Airway epithelial cell (primary cell): Measurements from ENCODE around the gene TAAR9. TPM values are rescaled to one million over a fixed set of nuclear protein-coding genes. Genes with fewer than 3 reads are reported as not detected.

Experiments used
- total RNA-seq: library from RNA; depleted of rRNA; stranded (reverse); fragments of >200 nt; gene quantifications from 2 replicates; pipeline ENCODE4 v1.2.3, GENCODE V29; 2015

Gene TAAR9, protein sequence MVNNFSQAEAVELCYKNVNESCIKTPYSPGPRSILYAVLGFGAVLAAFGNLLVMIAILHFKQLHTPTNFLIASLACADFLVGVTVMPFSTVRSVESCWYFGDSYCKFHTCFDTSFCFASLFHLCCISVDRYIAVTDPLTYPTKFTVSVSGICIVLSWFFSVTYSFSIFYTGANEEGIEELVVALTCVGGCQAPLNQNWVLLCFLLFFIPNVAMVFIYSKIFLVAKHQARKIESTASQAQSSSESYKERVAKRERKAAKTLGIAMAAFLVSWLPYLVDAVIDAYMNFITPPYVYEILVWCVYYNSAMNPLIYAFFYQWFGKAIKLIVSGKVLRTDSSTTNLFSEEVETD
- not detected in 2 replicates for total RNA-seq

DNA sequence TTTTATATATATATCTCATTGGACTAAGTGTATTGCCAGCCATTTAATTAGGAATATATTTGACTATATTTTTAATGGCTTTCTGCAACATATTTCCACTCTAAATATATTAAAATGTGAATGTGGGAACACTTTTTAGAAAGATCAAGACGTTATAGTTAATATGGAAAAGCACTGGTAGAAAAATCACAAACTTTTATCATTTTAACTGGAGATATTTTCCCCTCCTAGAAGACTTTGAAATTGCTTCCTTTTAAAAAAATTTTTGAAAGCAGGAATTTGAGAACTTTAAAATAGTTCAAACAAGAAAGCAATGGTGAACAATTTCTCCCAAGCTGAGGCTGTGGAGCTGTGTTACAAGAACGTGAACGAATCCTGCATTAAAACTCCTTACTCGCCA, at the start of gene TAAR9:
TAAR9 (plus strand) TSS at position 301 of the 400 bp plus-strand sequence; CDS start at position 314, 13 bp downstream.

DNA sequence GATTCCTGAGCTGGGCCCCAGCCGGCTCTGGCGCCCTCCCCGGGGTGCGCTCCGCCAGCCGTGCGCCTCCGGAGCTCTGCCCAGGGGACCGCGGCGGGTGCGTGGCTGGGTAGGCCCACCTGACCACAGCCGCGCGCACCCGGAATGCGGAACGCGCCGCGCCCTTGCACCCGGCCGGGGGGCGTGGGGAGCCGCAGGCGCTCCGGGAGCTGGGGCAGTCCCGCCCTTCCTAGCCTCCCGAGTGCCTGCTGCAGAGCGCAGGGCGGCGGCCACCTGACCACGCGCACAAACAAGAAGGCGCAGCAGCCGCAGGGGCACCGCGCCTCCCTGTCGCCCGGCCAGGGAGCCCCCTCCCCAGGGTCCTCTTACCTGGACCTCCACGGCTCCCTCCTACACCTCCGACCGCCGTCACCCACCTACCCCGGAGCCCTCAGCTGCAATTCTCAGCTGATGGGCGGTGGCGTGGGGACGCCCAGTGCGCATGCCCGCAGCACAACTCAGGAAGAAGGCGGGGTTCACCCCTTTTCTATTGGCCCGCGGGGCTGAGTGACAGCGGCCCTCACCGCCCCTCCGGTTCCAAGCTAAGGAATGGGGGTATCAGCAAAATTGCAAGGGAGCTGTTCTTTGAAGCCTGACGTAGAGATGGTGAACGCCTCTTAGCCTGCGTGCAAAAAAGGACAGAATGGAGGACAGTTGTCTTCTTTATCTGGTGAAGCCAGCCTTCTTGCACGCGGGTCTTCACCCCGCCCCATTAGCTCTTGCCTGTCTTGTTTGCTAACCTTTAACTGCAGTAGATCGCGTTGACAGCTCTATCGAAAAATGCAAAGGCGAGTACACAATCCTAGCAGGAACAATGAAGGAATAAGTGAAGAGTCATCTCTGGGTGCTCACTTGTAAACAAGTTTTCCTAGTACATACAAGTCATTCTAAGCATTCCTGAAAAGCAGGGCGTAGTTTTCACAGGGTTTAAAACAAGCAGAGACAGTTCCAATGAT, 25.1 kb upstream of the TAAR9 start, which contains the start of gene STX7:
STX7 (minus strand) TSS at position 479 of the 995 bp plus-strand sequence. CDS start 9,586 bp downstream, outside the sequence.

DNA sequence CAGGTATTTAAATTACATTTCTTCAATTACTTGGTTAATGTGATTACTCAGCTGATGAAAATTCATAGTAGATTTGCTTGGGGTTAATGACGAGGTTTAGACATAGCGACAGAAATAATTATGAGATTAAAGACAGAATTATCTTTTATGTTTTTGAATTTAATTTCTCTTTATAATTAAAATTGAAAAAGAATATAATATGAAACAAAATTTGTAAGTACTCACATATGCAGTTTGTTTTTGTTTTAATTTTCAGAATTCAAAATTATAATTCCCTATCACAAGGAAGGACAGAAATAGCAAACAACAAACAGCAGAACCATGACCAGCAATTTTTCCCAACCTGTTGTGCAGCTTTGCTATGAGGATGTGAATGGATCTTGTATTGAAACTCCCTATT, 14.3 kb downstream of the TAAR9 start, which contains the start of gene TAAR8:
TAAR8 (plus strand) TSS at position 301 of the 400 bp plus-strand sequence; CDS start at position 322, 21 bp downstream.

GRCh38 chr6:132570221-132570777, 32.2 kb downstream of the TAAR9 start, which contains the start of gene TAAR6:
Gene TAAR6 (plus strand): TSS chr6:132570322. CDS start chr6:132570322, 0 bp downstream.

Other genes with a start within 250 kb of the TAAR9 start
- 0.88 and 1.6 TPM in 2 replicates for gene MOXD1, start 136.8 kb upstream of the TAAR9 start, total RNA-seq
- gene STX7, start 25.2 kb upstream of the TAAR9 start, total RNA-seq: 22.6 and 23.6 TPM in 2 replicates
- not detected in 2 replicates for gene TAAR8, start 14.4 kb downstream of the TAAR9 start, total RNA-seq
- gene TAAR6, start 32.0 kb downstream of the TAAR9 start, total RNA-seq: not detected in 2 replicates
- gene TAAR5, start 51.5 kb downstream of the TAAR9 start, total RNA-seq: not detected in 2 replicates
- gene TAAR2, start 86.0 kb downstream of the TAAR9 start, total RNA-seq: not detected in 2 replicates
- gene TAAR1, start 120.9 kb downstream of the TAAR9 start, total RNA-seq: not detected in 2 replicates
- gene VNN1, start 175.8 kb downstream of the TAAR9 start, total RNA-seq: not detected in 2 replicates
- not detected in 2 replicates for gene VNN2, start 219.6 kb downstream of the TAAR9 start, total RNA-seq